HG02571 (cell line): ENCODE results near the gene PRPS1L1.

Experiments
- ATAC-seq: cut with Tn5 transposase; IDR thresholded peaks from one replicate; pipeline ENCODE4 v1.9.1; 2021; ENCODE audit warnings: mild to moderate bottlenecking, moderate library complexity; ENCODE audit not compliant: unreplicated experiment

PRPS1L1 gene

DNA sequence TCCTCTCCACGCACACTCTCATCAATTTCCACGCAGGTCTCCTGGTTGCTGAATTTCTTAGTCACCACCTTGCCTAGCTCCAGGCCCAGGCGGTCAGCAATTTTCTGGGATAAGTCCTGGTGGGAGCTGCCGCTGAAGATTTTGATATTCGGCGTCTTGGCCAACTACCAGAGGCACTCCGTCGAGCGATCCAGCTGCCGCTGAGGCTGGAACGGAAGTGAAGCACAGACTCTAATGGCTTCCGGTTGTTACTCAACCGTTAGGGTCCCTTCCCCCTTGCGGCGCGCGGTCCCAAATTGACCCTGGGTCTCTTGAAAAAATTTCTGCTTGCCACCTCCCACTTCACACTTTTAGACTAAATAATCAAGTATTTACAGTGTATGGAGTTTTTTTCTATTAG is at the start of gene PRPS1L1:
PRPS1L1 (minus strand) TSS at position 219 of the 400 bp plus-strand sequence.
- ATAC-seq = no peak

DNA sequence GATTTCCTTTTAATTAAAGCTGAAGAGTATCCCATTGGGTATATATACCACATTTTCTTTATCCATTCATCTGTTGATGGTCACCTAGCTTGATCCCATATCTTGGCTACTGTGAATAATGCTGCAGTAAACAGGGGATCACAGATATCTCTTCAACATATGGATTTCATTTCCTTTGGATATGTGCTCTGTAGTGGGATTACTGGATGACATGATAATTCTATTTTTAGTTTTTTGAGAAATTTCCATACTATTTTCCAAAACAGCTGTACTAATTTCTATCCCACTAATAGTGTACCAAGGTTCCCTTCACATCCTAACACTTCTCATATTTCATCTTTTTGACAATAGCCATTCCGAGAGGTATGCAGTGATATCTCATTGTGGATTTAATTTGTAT is 48.8 kb upstream of the PRPS1L1 start:
- ATAC-seq = no peak

DNA sequence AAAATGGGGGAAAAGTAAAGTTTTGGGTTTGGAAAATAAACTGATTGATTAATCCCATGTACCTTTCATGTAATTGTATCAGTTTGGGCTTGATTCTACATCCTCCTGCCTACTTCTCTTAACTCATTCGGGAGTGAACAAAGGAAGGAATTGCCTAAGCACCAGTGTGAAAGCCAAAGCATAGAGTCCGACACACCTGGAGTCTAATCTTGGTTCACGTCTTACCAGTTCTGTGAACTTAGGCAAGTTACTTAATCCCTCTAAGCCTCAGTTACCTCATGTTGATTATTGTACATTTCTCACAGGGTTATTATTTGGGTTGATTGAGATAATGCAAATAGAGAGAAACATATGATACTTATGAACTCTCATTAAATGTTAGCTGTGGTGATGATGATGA is 41.1 kb upstream of the PRPS1L1 start:
- no peak for ATAC-seq

DNA sequence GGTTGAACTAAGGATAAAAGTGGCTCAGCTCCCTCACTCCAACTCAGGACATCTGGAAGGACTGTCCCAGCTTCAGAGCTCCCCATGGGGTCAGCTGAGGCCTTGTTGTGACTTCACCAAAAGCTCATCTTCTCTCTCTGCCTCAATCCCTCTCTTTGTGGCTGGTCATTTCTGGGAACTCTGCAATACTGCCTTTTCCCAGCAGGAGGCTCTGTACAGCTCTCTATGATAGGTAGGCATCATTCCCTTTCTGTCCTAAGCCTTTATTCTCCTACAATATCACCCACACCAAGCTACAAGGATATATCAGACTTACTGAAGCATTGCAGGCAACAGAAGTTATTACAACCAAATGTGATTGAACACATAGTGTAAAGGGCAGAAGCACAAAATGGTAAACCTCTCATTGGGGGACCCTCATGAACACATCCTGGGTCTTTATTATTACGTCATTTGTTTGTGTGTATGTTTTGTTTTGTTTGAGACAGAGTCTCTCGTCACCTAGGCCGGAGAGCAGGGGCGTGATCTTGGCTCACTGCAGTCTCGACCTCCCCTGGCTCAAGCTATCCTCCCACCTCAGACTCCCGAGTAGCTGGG is 36.7 kb upstream of the PRPS1L1 start:
- ATAC-seq = no peak

DNA sequence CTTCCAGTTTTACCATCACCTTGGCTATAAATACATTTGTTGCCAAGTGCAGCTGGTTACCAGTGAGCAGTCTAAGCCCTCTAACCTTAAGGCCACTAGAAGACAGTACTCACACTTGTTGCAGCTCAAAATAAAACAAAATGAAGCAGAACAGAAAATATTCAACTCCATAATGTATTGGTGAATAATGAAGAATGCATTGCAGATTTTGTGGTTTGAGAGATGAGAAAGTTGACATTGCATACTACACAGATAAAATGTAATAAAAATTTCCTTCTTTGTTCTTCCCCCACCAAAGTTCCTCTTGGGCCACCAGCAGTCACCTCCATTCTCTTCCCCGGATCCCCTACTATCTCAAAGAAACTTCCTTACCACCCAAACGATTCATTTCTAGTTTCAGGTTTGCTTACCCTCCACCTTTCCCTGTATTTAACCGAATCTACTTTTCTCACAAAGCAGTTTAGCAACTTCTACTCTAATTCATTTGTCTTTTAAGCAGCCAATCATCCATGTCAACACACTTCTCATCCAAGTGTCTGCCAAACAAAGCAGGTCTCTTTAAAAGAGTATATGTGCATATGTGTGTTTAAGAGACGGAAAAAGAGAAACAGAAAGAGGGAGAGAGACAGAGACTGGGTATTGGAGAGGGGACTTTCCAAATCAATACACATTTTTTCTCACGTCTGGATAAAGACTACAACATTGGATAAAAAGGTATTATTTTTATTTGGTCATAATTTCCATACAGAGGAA is 35.7 kb upstream of the PRPS1L1 start:
- ATAC-seq = no peak

DNA sequence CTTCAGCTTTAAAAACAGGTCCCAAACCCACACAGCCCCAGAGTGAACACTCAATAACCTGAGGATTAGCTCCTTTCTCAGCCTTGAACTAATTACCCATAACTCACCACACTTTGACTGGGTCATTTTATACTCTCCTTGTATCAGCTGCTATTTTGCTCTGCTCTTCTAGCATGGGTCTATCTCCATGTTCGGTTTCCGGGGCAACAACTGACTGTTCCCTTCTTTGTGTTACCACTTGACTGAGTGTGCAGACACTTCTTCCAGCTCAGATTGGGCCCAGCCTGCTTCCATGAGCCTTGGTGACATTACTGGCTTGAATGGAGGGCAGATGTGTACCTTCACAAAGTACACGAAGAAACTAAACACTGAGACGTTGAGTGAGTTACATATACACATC is 31.5 kb upstream of the PRPS1L1 start:
- no peak for ATAC-seq

DNA sequence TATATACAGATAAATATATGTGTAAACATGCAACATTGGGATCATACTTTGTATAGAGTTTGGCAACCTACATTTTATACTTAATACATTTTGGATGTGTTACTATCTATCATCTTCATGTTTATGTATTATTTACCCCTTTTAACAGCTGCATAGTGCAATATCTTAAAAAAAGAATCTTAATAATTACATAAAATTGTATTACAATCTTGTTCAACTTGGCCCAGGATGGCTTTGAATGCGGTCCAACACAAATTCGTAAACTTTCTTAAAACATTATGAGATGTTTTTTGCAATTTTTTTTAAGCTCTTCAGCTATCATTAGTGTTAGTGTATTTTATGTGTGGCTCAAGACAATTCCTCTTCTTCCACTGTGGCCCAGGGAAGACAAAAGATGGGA is 26.3 kb upstream of the PRPS1L1 start:
- ATAC-seq = no peak

DNA sequence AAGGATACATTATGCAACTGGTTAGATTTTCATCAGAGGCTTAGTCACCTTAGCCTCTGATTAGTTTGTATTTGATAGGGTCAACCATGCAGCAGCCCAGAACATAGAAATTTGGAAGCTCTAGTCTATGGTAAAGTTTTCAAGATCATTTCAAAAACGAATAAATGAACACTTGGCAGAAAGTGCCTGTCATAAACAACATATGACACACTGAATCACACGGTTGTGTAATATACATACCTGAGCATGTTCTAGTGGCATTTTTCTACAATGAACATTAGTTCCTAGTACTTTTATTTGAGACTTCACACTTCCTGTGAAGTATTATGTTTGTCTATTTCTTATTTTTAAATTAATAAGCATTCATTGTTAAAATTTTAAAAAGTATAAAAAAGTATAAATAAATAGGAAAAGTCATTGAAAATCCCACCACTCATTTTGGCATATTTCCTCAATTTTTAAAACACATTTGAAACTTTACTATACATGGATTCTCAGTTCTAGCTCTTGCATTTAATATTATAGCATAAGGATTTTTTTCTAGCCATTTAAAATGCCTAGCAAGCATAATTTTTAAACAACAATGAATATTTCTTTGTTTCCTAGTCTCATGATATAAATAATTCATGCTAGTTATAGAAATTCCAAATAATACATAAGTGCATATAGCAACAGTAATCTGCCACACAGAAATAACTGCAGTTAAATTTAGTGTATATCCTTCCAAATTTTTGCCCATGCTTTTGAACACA is 25.7 kb upstream of the PRPS1L1 start:
- no peak for ATAC-seq

DNA sequence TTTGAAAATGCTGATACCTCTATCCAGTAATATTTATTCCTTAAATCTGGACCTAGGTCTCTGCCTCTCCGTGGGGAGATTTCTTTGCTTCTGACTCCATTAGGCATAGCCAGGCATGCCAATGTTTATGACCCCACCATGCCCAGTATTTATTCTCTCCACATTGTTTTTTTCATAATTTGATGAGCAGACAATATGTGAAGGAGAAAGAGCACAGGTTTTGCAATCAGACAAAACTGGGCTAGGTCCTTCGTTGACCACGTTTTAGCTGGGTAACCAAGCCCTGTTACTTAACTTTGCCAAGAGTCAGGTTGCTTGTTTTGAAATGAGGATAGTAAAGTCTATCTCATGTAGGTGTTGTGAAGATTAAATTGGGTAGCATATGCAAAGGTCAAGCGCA is 21.6 kb upstream of the PRPS1L1 start:
- no peak for ATAC-seq

DNA sequence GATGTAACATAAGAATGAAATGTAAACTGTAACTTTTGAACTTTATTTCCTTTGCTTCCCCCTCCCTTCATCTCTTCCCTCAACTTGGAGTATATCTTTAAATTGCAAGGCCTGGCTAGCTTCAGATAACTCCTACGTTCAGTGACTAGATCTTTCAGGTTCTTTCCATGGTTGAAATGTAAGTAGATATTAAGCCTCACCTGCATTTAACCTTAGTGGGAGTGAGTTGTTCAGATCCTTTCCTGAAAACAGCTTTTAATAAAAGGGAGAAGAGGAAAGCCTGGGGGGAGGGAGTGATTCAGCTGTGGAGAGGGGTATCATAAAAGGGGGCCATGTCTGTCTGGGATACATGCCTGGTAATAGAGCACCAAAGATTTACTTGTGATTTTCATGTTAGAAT is 19.0 kb upstream of the PRPS1L1 start:
- no peak for ATAC-seq

DNA sequence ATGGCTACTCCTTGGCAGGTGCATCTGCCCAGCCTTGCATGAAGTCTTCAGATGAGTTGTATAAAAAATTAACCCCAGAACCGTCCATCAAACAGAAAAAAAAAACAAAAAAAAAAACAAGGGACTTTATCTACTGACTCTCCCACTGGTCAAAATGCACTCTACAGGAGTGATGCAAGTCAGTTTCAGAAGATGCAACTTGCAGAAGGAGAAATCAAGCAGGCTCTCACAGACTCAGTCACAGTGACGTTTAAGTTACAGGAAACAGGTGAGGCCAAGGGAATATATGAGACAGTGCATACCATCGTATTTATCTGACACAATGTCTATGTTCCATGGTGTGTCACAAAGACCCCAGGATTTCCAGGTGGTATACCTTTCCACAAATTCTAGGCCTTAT is 17.5 kb upstream of the PRPS1L1 start:
- no peak for ATAC-seq

DNA sequence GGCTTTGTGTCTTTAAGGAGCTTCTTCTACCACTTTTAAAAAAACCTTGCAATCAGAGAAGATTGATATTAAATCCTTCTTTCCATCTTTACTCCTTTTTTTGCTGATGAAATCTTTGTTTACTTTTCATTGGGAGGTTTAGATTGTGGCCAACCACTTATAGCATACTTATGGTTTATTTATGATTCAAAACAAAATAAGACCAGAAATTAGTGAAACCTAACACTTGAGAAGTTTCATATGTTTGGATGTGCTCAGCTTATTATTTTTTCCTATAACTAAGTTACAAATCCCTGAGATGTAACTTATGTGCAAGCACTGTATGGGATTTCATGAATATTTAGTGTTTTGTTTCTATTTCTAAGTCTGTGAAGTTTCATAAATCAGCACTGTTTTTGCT is 13.5 kb upstream of the PRPS1L1 start:
- ATAC-seq = no peak

DNA sequence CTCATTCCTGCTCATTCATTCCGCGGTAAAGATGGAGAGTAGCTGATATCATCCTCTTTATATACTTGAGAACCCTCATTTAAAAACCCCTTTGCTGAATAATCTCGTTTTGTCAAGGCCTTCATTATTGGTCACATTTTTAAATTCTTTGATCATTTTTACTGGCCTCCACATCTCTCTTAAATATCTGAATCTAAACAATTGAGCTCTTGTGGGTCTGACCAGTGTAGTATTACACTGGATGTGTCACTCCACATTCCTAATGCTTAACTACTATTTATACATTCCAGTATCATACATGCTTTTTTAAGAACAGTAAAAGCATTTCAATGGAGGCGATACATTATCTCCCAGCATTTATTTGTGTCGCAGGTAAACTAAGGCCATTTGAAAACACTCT is 12.6 kb upstream of the PRPS1L1 start:
- no peak for ATAC-seq

DNA sequence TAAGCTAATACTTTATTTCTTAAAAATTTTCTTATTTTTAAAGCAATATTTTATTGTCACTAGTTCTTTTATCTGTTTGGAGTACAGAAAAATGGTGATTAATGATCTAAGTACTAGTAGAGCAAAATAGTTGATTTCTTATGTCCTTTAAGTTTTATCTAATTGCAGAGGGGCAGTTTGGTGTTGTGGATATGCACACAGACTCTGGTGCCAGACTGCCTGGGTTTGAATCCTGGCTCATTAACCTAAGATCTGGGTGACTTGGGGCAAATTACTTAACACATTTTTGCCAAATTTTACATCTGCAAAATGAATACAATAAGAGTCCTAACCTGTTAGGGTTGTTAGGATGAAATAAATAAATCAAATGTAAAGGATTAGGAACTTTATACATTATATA is 10.7 kb upstream of the PRPS1L1 start:
- no peak for ATAC-seq

DNA sequence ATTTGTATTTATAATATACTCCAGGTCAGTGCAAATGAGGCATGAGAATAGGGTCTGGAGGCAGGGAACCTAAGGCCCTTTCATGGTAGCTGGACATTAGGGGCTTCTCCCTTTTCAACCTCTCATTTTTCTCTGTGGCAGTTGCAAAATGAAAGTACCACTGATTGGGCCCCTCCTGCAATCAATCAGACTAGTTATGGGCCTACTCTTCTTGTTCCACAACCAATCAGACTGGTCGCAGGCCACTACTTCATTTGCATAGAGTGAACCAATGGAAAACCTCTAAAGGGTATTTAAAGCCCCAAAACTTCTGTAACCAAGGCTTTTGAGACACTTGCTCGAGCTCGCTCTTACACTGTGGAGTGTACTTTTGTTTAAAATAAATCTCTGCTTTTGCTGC is 10.0 kb upstream of the PRPS1L1 start:
- no peak for ATAC-seq

DNA sequence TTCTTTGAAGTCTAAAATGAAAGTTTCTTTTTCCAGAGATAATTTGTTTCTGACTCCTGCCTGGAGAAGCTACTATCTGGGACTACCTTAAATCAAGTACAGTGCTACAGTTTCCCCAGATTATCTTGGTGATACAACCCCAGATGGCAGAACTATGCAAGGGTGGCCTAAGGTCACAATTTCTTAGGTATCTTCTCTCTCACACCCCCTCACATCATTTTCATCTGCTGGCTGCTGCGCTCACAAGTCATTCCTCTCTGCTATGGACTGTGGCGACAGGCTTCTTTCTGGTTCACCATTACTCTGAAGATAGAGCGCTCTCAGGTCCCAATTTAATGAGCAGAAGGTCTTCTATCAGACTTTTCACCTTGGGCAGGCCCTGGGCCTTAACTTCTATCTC is 9.1 kb upstream of the PRPS1L1 start:
- no peak for ATAC-seq

DNA sequence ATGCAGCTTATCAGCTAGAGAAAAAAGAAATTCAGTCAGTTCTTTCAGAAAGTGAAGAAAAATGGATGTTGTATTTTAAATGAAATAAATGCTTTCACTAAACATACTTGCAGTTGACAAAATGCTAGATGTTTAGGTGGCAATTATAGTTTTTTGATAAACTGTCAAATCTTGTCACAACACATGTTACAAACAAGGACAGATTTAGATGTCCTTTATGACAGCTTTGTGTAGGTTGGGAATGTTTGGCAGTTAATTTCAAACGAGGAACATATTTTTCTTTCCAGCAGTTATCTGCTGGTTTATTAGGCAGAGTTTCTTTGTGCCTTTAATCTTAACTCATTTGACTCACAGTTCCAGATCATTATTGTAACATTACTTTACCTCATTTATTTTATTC is 3.1 kb upstream of the PRPS1L1 start:
- no peak for ATAC-seq

DNA sequence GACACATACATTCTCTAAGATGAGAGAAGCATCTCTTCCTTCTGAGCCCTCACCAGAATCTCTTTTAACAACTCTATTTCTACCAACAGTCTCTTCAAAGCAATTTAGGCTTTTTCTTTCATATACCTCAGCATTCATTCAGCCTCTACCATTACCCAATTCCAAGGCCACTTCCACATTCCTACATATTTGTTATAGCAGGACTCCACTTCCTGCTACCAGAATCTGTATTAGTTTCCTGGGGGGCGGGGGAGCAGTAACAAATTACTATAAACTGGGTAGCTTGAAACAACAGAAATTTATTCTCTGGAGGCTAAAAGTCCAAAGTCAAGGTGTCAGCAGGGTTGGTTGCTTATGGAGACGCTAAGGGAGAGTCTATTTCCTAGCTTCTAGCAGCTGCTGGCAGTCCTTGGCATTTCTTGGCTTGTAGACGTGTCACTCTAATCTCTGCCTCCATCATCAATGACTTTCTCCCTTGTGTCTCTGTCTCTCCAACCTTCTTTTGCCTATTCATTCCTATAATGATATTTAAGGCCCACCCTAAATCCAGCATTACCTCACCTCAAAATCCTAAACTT is 7.4 kb downstream of the PRPS1L1 start:
- ATAC-seq = no peak

DNA sequence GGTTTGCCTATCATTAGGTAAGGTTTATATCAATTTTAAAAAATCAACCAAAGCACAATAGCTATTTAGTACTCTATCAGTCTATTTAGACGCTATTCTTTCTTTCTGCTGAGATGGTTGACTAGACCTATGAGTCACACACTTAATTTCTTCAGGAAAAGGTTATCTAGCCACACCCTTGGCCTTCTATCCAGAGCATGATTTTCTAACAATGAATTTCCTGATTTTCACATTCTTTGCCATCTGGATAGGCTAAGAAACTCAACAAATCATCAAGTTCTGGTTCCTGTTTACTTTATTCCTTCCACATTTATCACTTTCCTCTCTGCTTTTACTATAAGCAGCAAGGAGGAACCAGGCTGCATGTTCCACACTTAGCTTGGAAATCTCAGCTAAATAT is 8.1 kb downstream of the PRPS1L1 start:
- ATAC-seq = no peak

DNA sequence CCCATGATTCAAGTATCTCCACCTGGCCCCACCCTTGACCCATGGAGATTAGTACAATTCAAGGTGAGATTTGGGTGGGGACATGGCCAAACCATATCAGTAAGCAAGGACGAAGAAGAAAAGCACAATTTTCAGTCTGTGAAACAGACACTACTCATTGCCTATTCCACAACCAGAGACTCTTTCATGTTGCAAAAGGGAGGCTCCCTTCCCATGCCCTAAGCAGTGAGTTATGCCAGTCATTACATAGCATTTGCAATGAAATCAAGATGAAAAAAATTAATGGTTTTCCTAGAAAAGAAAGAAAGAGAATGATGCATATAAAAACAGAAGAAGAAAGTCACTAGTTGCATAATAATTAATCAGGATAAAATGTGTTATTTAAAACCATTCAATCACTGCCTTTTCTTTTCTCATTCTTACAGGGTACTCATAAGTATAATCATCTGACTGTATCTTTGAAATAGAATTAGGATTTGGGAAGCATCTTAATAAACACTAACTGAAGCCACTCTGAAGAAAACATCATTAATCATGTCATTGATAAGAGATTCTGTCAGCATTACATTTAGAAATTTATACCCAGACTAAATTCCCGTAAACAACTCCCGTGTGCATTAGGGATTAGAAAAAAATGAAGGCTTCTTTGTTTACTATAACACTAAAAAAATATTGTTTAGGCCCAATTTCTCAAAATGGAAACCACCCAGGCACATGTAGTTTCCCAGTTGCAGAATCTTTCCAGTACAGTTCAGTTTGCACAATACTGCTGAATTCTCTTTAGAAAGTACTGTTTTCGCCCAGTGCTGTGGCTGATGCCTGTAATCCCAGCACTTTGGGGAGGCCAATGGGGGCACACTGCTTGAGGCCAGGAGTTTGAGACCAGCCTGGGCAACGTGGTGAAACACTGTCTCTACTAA is 9.1 kb downstream of the PRPS1L1 start:
- ATAC-seq = no peak
